ENCODE data around the gene KIF18A.

GRCh38 chr11:27972522-27973170 is 135.3 kb downstream of the KIF18A start:
- TF ChIP-seq CTCF (optimal IDR thresholded peaks at IDR 0.05 in 1 of 3, IDR thresholded peaks at IDR 0.05 in 1 of 3, conservative IDR thresholded peaks at IDR 0.05 in 1 of 3; ENCODE audit: extremely low read depth in 1 of 3, insufficient read depth in 2 of 3, low read length in 3 of 3) (no peak), EZH2 (IDR thresholded peaks at IDR 0.05; ENCODE audit: low read length) (no peak)

All from keratinocyte (primary cell).